Nephron (organoid): Measurements from ENCODE around the gene TMEM270.
A peak's percentile ranks its signal among the peaks of the same experiment; 100 is the strongest.

Experiments
- H3K27ac Mint-ChIP-seq, 3 experiments: 2 replicates each; pipeline ENCODE4 v1.8.0; 2020; ENCODE audit warnings: mixed read lengths in 3 of 3, mild to moderate bottlenecking in 2 of 3, moderate library complexity in 1 of 3
- H3K27me3 Mint-ChIP-seq: 2 replicates; pipeline ENCODE4 v1.8.0; 2021; ENCODE audit warnings: low read depth, mild to moderate bottlenecking, moderate library complexity, mixed read lengths
- H3K36me3 Mint-ChIP-seq: 2 replicates; pipeline ENCODE4 v1.8.0; 2020; ENCODE audit warnings: low read depth, mixed read lengths
- H3K4me1 Mint-ChIP-seq: 2 replicates; pipeline ENCODE4 v1.8.0; 2020; ENCODE audit warnings: mixed read lengths
- H3K4me3 Mint-ChIP-seq, 3 experiments: 2 replicates each; pipeline ENCODE4 v1.8.0; 2020; ENCODE audit warnings: mild to moderate bottlenecking in 3 of 3, mixed read lengths in 3 of 3, moderate library complexity in 2 of 3
- H3K9me3 Mint-ChIP-seq: 2 replicates; pipeline ENCODE4 v1.8.0; 2020; ENCODE audit warnings: mixed read lengths
- CTCF ChIP-seq, 3 experiments: fragments of 200-600 bp; sonication (generic); IDR thresholded peaks; one replicate each; pipeline ENCODE4 v1.5.0; 2021; ENCODE audit warnings: antibody characterized with exemption in 3 of 3; ENCODE audit not compliant: unreplicated experiment in 3 of 3

Gene TMEM270

DNA sequence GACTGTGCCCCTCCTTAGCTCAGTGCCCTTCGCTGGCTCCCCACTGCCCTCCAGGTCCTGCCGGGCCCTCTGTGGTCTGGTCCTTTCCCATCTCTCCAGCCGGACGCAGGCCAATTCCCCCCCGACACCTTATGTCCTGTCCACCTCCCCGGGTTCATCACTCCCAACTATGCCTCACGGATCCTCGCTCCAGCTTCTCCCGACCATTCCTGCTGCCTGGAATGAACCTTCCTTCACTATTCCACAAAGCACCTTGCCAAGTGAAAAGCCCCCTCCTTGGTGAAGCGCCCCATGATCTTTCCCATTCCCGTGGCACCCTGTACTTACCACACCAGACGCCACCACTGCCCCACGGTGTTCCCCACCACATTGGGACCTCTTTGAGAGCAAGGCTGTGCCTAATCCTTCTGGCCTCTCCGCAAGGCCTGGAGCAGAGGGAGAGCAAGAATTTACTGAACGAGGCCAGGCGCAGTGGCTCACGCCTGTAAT lies 47.2 kb downstream of the TMEM270 start:
- Mint-ChIP-seq H3K4me1 (peaks cover 14% of the 10 kb centered on the region), H3K36me3 (no peaks in the 10 kb centered on the region), H3K27me3 (peaks cover 13% of the 10 kb centered on the region), H3K4me3 (no peak overlapping the region), H3K27ac (peak overlapping the region in 2 of 3 experiments; percentile 44 to 81), H3K9me3 (no peaks in the 10 kb centered on the region)
- TF ChIP-seq CTCF (IDR thresholded peaks at IDR 0.05; ENCODE audit: unreplicated experiment in 3 of 3) = no peak

DNA sequence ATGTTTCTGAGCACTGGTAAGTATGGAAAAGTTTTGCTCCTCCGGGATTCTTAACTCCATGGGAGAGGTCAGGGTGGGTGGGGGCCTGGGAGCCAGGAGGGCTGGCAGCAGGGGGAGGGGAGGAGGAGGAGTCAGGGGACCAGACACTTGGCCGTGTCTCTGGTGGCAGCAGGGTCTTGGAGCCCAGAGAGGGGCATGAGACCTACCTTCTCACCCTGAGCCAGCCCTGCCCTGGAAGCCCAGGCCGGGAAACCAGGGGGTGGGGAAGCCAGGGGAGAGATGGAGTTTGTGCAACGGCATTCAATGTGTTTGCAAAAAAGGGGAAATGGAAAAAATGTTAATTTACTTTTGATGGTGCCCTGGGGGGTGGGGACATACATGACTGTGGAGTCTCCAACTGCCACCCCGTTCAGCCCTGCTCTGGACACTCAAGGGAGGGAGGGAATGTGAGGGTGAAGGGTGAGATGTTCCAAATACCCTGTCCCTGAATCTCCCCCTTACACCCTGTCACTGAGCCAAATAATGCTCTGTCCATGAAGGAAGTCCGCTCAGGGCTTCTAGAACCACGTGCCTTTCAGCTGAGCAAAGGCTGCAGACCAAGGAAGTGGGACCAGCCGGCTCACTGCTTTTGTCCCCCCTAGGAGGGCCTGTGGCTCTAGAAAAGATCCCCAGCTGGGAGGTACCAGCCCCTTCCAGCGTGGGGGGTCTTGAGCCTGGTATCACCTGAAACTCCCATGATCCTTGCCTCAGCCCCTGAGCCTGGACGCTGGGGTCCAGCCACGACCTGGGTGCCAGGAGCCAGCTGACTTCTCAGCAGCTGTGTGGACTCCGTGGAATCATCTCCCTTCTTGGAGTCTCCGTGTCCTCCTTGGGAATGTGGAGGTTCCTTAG lies 48.3 kb downstream of the TMEM270 start:
- H3K36me3 Mint-ChIP-seq = no peaks in the 10 kb centered on the region
- no peak overlapping the region for H3K4me3 Mint-ChIP-seq
- no peak for TF ChIP-seq CTCF (IDR thresholded peaks at IDR 0.05; ENCODE audit: unreplicated experiment in 3 of 3)
- no peaks in the 10 kb centered on the region for H3K9me3 Mint-ChIP-seq
- H3K27ac Mint-ChIP-seq = no peak overlapping the region
- H3K27me3 Mint-ChIP-seq = peaks cover 13% of the 10 kb centered on the region
- peaks cover 10% of the 10 kb centered on the region for H3K4me1 Mint-ChIP-seq

GRCh38 chr7:73909996-73910395 lies 49.0 kb downstream of the TMEM270 start:
- no peak overlapping the region for H3K27ac Mint-ChIP-seq
- H3K9me3 Mint-ChIP-seq = peaks cover 3% of the 10 kb centered on the region
- peaks cover 5% of the 10 kb centered on the region for H3K4me1 Mint-ChIP-seq
- H3K4me3 Mint-ChIP-seq = no peak overlapping the region
- TF ChIP-seq CTCF (IDR thresholded peaks at IDR 0.05; ENCODE audit: unreplicated experiment in 3 of 3) = no peak
- H3K36me3 Mint-ChIP-seq = no peaks in the 10 kb centered on the region
- H3K27me3 Mint-ChIP-seq = peaks cover 13% of the 10 kb centered on the region

DNA sequence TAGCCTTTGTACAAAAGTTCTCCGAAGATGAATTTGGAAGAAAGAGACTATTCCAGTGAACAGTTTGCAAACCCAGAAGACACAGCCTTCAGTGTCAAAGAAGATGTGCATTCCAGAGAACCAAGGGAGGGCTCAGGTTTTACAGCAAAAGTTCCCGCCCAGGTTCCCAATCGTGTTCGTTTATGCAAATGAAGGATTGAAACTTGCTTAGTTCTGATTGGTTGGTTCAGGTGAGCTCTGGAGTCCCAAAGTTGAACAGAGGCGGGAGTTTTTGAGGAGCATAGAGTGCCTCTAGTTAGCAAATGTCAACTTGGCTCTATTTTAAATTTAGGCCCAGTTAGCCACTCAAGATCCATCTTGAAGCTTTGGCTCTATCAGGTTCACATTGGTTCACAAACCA lies 51.3 kb downstream of the TMEM270 start:
- Mint-ChIP-seq H3K4me3 (no peak overlapping the region), H3K27me3 (peaks cover 12% of the 10 kb centered on the region), H3K36me3 (no peaks in the 10 kb centered on the region), H3K4me1 (peaks cover 8% of the 10 kb centered on the region), H3K27ac (no peak overlapping the region), H3K9me3 (peaks cover 5% of the 10 kb centered on the region)
- no peak for TF ChIP-seq CTCF (IDR thresholded peaks at IDR 0.05; ENCODE audit: unreplicated experiment in 3 of 3)
